Measurements from ENCODE around the gene GAMT. TPM values are rescaled to one million over a fixed set of nuclear protein-coding genes. Genes with fewer than 3 reads are reported as not detected.

The GAMT gene
- total and polyA plus RNA-seq, 2 of the 13 experiments (the other 11 are each of a cell fraction or from before 2014, with no cell fraction given), result 115 to 124 TPM

GRCh38 chr19:1417681-1418495, 16.5 kb upstream of the GAMT start:
- no peak overlapping the region for H3K9ac ChIP-seq (ENCODE audit: insufficient read depth, low read depth, low read length)
- no peak overlapping the region for H2AFZ ChIP-seq (ENCODE audit: low read length)
- H4K20me1 ChIP-seq (ENCODE audit: insufficient read depth, low read length), result peaks cover 60% of the 10 kb centered on the region
- ChIA-PET CTCF (ENCODE audit: low intra/inter-chr PET ratio, low total read pairs) (no interaction called here), POLR2A (interaction anchor here (0.7 to 2.1 kb wide), 2 partner anchors 9 to 149 kb away, joined by 4 to 7 read pairs; partner anchors contain the start of gene CIRBP)
- no peak overlapping the region for H3K4me3 ChIP-seq (replicated peaks in 1 of 3; ENCODE audit: insufficient read depth in 1 of 3, low read depth in 2 of 3, low read length in 3 of 3)
- peak overlapping the region; percentile 17 for H3K27ac ChIP-seq (ENCODE audit: extremely low read length, insufficient read depth, low read length)
- H3K4me1 ChIP-seq (ENCODE audit: insufficient read depth, low read length), result peaks cover 62% of the 10 kb centered on the region
- 82% methylated on average over 29 of the region's 30 CpGs for WGBS (ENCODE audit: low lambda C conversion rate)
- in situ Hi-C loops (cut with HindIII; ENCODE audit: extremely low pct_ligation_motif_present, low pct_unique_long_range_greater_than_20kb), result no loop called here
- no TSS peak for BruUV-seq (replicated peaks)
- no peak overlapping the region for H3K4me2 ChIP-seq (ENCODE audit: low read depth, low read length)
- H3K27me3 ChIP-seq (ENCODE audit: control insufficient read depth in 1 of 2, insufficient read depth in 2 of 2, low read length in 2 of 2), result no peaks in the 10 kb centered on the region
- peaks cover 71% of the 10 kb centered on the region for H3K79me2 ChIP-seq (ENCODE audit: insufficient read depth, low read length)
- DNase-seq (ENCODE audit: low spot score) (no peak), ATAC-seq (peak; percentile 45; the same call in 1 of the 3 replicates), FAIRE-seq (no peak)
- H3K36me3 ChIP-seq (replicated peaks in 1 of 2; ENCODE audit: control insufficient read depth in 1 of 2, insufficient read depth in 2 of 2, low read length in 2 of 2), result peaks cover 25 to 62% of the 10 kb centered on the region in 2 experiments
- H3K9me3 ChIP-seq (ENCODE audit: low read length), result no peaks in the 10 kb centered on the region
- intact Hi-C loops (cut with micrococcal nuclease; ENCODE audit: unreplicated experiment), result no loop called here
- TF ChIP-seq KDM2A (CRISPR knock-in tag; IDR thresholded peaks at IDR 0.05; ENCODE audit: borderline replicate concordance, low read depth) (no peak), FLYWCH1 (CRISPR knock-in tag; IDR thresholded peaks at IDR 0.05) (no peak), TBL1XR1 (IDR thresholded peaks at IDR 0.05; ENCODE audit: borderline replicate concordance, low read length, partially characterized antibody) (no peak), ETV6 (CRISPR knock-in tag; conservative IDR thresholded peaks at IDR 0.05) (no peak), MAX (IDR thresholded peaks at IDR 0.05) (0 out of 2 replicates have a peak, but pooled peaks have one; percentile 4), ZNF687 (CRISPR knock-in tag; IDR thresholded peaks at IDR 0.05) (peak; percentile 54), KLF9 (CRISPR knock-in tag; IDR thresholded peaks at IDR 0.05; ENCODE audit: low read depth) (no peak), MAZ (IDR thresholded peaks at IDR 0.05; ENCODE audit: borderline replicate concordance, low read depth, low read length) (no peak), MAZ (CRISPR knock-in tag; IDR thresholded peaks at IDR 0.05; ENCODE audit: low read depth) (0 out of 2 replicates have a peak, but pooled peaks have one; percentile 25), ZBTB38 (CRISPR knock-in tag; IDR thresholded peaks at IDR 0.05) (peak; percentile 76; the same call in 1 of the 2 replicates), PITX1 (CRISPR knock-in tag; IDR thresholded peaks at IDR 0.05) (peak; percentile 84), ZBTB42 (CRISPR knock-in tag; IDR thresholded peaks at IDR 0.05) (no peak), ZSCAN20 (CRISPR knock-in tag; IDR thresholded peaks at IDR 0.05; ENCODE audit: borderline replicate concordance) (no peak), PRDM15 (CRISPR knock-in tag; IDR thresholded peaks at IDR 0.05) (no peak), PLSCR1 (CRISPR knock-in tag; IDR thresholded peaks at IDR 0.05; ENCODE audit: borderline replicate concordance) (no peak)

Data from HepG2 (cell line).